GM12878 (cell line): Measurements from ENCODE around the gene LCOR. TPM values are rescaled to one million over a fixed set of nuclear protein-coding genes. Genes with fewer than 3 reads are reported as not detected.

Experiments
- ATAC-seq: fragments of 200-7000 bp; cut with Tn5 transposase; 3 replicates; pipeline ENCODE4 v1.9.1; 2020; ENCODE audit warnings: mild to moderate bottlenecking, moderate library complexity
- BruUV-seq: library from RNA; stranded (reverse); fragments of 400-500 nt; replicated peaks from 2 replicates; lab custom pipeline; 2021; lab: Mats Ljungman, UMichigan
- CTCF ChIA-PET: fragments of 300-600 bp; sonication (Branson Sonifier 250); formaldehyde crosslinking; extraction: SDS; loops from one replicate; lab custom pipeline; 2021; ENCODE audit warnings: inconsistent platforms; lab: Yijun Ruan, JAX
- POLR2A ChIA-PET: fragments of 350-600 bp; formaldehyde crosslinking; extraction: SDS; loops from one replicate; lab custom pipeline; 2021; ENCODE audit warnings: inconsistent platforms; lab: Charles Lee
- RAD21 ChIA-PET: fragments of 300-600 bp; sonication (Branson Sonifier 250); formaldehyde crosslinking; loops from one replicate; lab custom pipeline; 2023; ENCODE audit warnings: antibody characterized with exemption; ENCODE audit not compliant: unreplicated experiment; lab: Charles Lee
- SMC1A ChIA-PET: fragments of 300-600 bp; sonication (Branson Sonifier 250); formaldehyde crosslinking; loops from one replicate; lab custom pipeline; 2023; ENCODE audit not compliant: unreplicated experiment, uncharacterized antibody; lab: Charles Lee
- DNase-seq: peaks from one replicate; pipeline ENCODE4 v3.0.0-alpha.2; 2011; ENCODE audit warnings: low read depth, low spot score
- FAIRE-seq: peaks from 3 replicates; lab custom pipeline; 2011; peaks lifted over from hg19 to GRCh38; lab: Jason Lieb, UNC
- H2AFZ ChIP-seq: 2 replicates; pipeline ENCODE4 v1.6.0; 2011; ENCODE audit warnings: low read depth, low read length, control low read depth; ENCODE audit not compliant: control insufficient read depth
- H3K27ac ChIP-seq: 2 replicates; pipeline ENCODE4 v1.5.1; 2011; ENCODE audit warnings: control low read depth; ENCODE audit not compliant: control insufficient read depth, insufficient read depth
- H3K27me3 ChIP-seq, 2 experiments: replicated peaks in 1 of 2; 2 replicates each; pipeline versions ENCODE4 v1.6.0 to v1.6.1; 2011; ENCODE audit warnings: low read length in 1 of 2; ENCODE audit not compliant: control insufficient read depth in 2 of 2, insufficient read depth in 2 of 2
- H3K36me3 ChIP-seq, 2 experiments: 2 replicates each; pipeline ENCODE4 v1.5.1; 2011; ENCODE audit warnings: low read length in 1 of 2; ENCODE audit not compliant: control insufficient read depth in 2 of 2, insufficient read depth in 2 of 2
- H3K4me1 ChIP-seq: 2 replicates; pipeline ENCODE4 v1.6.1; 2011; ENCODE audit warnings: mild to moderate bottlenecking, low read length, moderate library complexity, mixed read lengths; ENCODE audit not compliant: control insufficient read depth, insufficient read depth
- H3K4me2 ChIP-seq: 2 replicates; pipeline ENCODE4 v1.6.0; 2011; ENCODE audit warnings: control low read depth; ENCODE audit not compliant: control insufficient read depth, insufficient read depth
- H3K4me3 ChIP-seq: fragments of 200-600 bp; sonication (generic); 2 replicates; pipeline ENCODE4 v1.5.1; 2016
- H3K79me2 ChIP-seq: 2 replicates; pipeline ENCODE4 v1.6.0; 2011; ENCODE audit warnings: low read length; ENCODE audit not compliant: control insufficient read depth, insufficient read depth
- H3K9ac ChIP-seq: 2 replicates; pipeline ENCODE4 v1.8.0; 2011; ENCODE audit warnings: low read length, control low read depth, mixed read lengths; ENCODE audit not compliant: control insufficient read depth, insufficient read depth
- H3K9me3 ChIP-seq: replicated peaks from 3 replicates; pipeline ENCODE4 v1.5.1; 2011; ENCODE audit warnings: mild to moderate bottlenecking, low read length; ENCODE audit not compliant: control insufficient read depth, insufficient read depth
- H4K20me1 ChIP-seq: 2 replicates; pipeline ENCODE4 v1.6.0; 2011; ENCODE audit not compliant: control insufficient read depth, insufficient read depth
- BMI1 ChIP-seq: fragments of 450-650 bp; IDR thresholded peaks from 2 replicates; pipeline ENCODE4 v1.6.1; 2016; ENCODE audit warnings: mild to moderate bottlenecking, moderate library complexity, borderline replicate concordance
- CREB1 ChIP-seq: IDR thresholded peaks from 2 replicates; pipeline ENCODE4 v1.6.1; 2012; ENCODE audit warnings: low read depth, mild to moderate bottlenecking, inconsistent platforms
- IRF3 ChIP-seq: fragments of 450-650 bp; IDR thresholded peaks from 2 replicates; pipeline ENCODE4 v1.6.1; 2014; ENCODE audit warnings: mild to moderate bottlenecking
- KDM1A ChIP-seq: fragments of 200-600 bp; sonication (generic); IDR thresholded peaks from 2 replicates; pipeline ENCODE4 v1.6.1; 2016; ENCODE audit warnings: borderline replicate concordance
- MEF2B ChIP-seq: fragments of 450-650 bp; IDR thresholded peaks from 2 replicates; pipeline ENCODE4 v1.6.1; 2018; ENCODE audit warnings: mild to moderate bottlenecking, moderate library complexity; ENCODE audit not compliant: partially characterized antibody, poor library complexity, severe bottlenecking
- MTA3 ChIP-seq: IDR thresholded peaks from 2 replicates; pipeline ENCODE4 v1.6.1; 2012; ENCODE audit warnings: low read length, inconsistent platforms, borderline replicate concordance
- NFXL1 ChIP-seq: fragments of 450-650 bp; IDR thresholded peaks from 2 replicates; pipeline ENCODE4 v1.6.1; 2017; ENCODE audit warnings: antibody characterized with exemption, mild to moderate bottlenecking, borderline replicate concordance
- NFYA ChIP-seq: IDR thresholded peaks from 2 replicates; pipeline ENCODE4 v1.6.1; 2011; ENCODE audit warnings: low read depth, mild to moderate bottlenecking, low read length, improper control_type of control experiment, borderline replicate concordance
- NR2C1 ChIP-seq: fragments of 450-650 bp; IDR thresholded peaks from 2 replicates; pipeline ENCODE4 v1.6.1; 2017; ENCODE audit warnings: antibody characterized with exemption, mild to moderate bottlenecking, moderate library complexity
- REST ChIP-seq: IDR thresholded peaks from 2 replicates; pipeline ENCODE4 v1.6.1; 2012; ENCODE audit warnings: mild to moderate bottlenecking, low read depth, low read length
- ZNF274 ChIP-seq: IDR thresholded peaks from one replicate; pipeline ENCODE4 v1.8.0; 2011; ENCODE audit not compliant: insufficient read length, insufficient read depth
- WGBS: methylation state at CpG from one replicate; pipeline ENCODE4 v1.1.6; 2016; ENCODE audit warnings: low lambda C conversion rate; ENCODE audit not compliant: insufficient replicate concordance, insufficient coverage; ENCODE audit errors: missing lambda C conversion rate; 5-methylcytosine and 5-hydroxymethylcytosine counted together
- in situ Hi-C: fragments of 300-500 bp; cut with MboI; formaldehyde crosslinking; loops from 9 replicates; pipeline ENCODE4 v1.14.3; 2018; ENCODE audit warnings: mixed read lengths
- intact Hi-C: fragments of 100-400 bp; cut with micrococcal nuclease; formaldehyde crosslinking; loops from one replicate; pipeline ENCODE4 v1.14.2; 2022; ENCODE audit not compliant: unreplicated experiment
- polyA plus RNA-seq, 11 experiments: library from polyadenylated mRNA; depleted of rRNA in 4 of 11; unstranded in 6 of 11; stranded (reverse) in 5 of 11; fragments of >200 nt; fragmentation: Nextera tagmentation in 4 of 11; fragmentation: Illumina TruSeq in 1 of 11; extraction: Ambion mirVana in 4 of 11; extraction: Trizol in 1 of 11; gene quantifications; 1 replicate in 1 of 11; 2 replicates in 10 of 11; pipeline versions ENCODE4 v1.2.1 to v1.2.3, GENCODE V29; 2011 to 2016; ENCODE audit warnings: inconsistent platforms in 2 of 11, missing spikeins in 2 of 11, low read depth in 1 of 11
- total RNA-seq, 4 experiments: library from RNA; depleted of rRNA in 3 of 4; stranded (reverse); fragments of >200 nt in 3 of 4; fragmentation: Illumina TruSeq in 1 of 4; extraction: Trizol in 1 of 4; gene quantifications; 2 replicates each; pipeline versions ENCODE4 v1.2.1 to v1.2.3, GENCODE V29; 2013 to 2021
- TF ChIP-seq, protein P1 (sequence below): fragments of 450-650 bp; IDR thresholded peaks from 2 replicates; pipeline ENCODE4 v1.6.1; 2017; ENCODE audit warnings: borderline replicate concordance
- TF ChIP-seq, protein P2 (sequence below): IDR thresholded peaks from 2 replicates; pipeline ENCODE4 v1.6.1; 2012; ENCODE audit warnings: low read depth, low read length, improper control_type of control experiment

LCOR gene
- total and polyA plus RNA-seq, 10 of the 15 experiments (the other 5 are each of a cell fraction or from before 2014, with no cell fraction given) = 1.6 to 22.0 (median 13.2) TPM

GRCh38 chr10:96951954-96952353 lies 119.9 kb downstream of the LCOR start (continued):
- TF ChIP-seq, protein P1, sequence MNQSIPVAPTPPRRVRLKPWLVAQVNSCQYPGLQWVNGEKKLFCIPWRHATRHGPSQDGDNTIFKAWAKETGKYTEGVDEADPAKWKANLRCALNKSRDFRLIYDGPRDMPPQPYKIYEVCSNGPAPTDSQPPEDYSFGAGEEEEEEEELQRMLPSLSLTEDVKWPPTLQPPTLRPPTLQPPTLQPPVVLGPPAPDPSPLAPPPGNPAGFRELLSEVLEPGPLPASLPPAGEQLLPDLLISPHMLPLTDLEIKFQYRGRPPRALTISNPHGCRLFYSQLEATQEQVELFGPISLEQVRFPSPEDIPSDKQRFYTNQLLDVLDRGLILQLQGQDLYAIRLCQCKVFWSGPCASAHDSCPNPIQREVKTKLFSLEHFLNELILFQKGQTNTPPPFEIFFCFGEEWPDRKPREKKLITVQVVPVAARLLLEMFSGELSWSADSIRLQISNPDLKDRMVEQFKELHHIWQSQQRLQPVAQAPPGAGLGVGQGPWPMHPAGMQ = no peak

GRCh38 chr10:96955794-96956193 lies 123.7 kb downstream of the LCOR start:
- H3K9me3 ChIP-seq = no peaks in the 10 kb centered on the region
- DNase-seq (no peak), ATAC-seq (no peak), FAIRE-seq (no peak)
- no peaks in the 10 kb centered on the region for H3K79me2 ChIP-seq
- ChIA-PET SMC1A (interaction anchor here (1.8 kb wide), 1 partner anchor 69 kb away, joined by 10 read pairs; no protein-coding TSS in a partner anchor), RAD21 (no interaction called here), POLR2A (no interaction called here), CTCF (no interaction called here)
- no peak overlapping the region for H3K4me3 ChIP-seq
- H3K4me1 ChIP-seq = no peaks in the 10 kb centered on the region
- intact Hi-C loops (no loop called here), in situ Hi-C loops (no loop called here)
- BruUV-seq = no TSS peak
- no peak overlapping the region for H3K9ac ChIP-seq
- no peak overlapping the region for H2AFZ ChIP-seq
- H4K20me1 ChIP-seq = no peaks in the 10 kb centered on the region
- no peaks in the 10 kb centered on the region for H3K27me3 ChIP-seq
- 85% methylated on average over 4 of the region's 4 CpGs for WGBS
- H3K4me2 ChIP-seq = no peak overlapping the region
- no peak overlapping the region for H3K27ac ChIP-seq
- H3K36me3 ChIP-seq = peaks cover 8 to 19% of the 10 kb centered on the region in 2 experiments
- no peak for TF ChIP-seq NFXL1
- TF ChIP-seq IRF3 = no peak
- TF ChIP-seq BMI1 = no peak
- TF ChIP-seq, protein P2, sequence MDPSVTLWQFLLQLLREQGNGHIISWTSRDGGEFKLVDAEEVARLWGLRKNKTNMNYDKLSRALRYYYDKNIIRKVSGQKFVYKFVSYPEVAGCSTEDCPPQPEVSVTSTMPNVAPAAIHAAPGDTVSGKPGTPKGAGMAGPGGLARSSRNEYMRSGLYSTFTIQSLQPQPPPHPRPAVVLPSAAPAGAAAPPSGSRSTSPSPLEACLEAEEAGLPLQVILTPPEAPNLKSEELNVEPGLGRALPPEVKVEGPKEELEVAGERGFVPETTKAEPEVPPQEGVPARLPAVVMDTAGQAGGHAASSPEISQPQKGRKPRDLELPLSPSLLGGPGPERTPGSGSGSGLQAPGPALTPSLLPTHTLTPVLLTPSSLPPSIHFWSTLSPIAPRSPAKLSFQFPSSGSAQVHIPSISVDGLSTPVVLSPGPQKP = no peak
- no peak for TF ChIP-seq KDM1A
- TF ChIP-seq ZNF274 = no peak
- no peak for TF ChIP-seq NFYA
- TF ChIP-seq MEF2B = no peak
- no peak for TF ChIP-seq CREB1
- no peak for TF ChIP-seq NR2C1
- TF ChIP-seq MTA3 = no peak
- TF ChIP-seq REST = no peak
